Lung (tissue), 12 donors: ENCODE measurements around the gene GRAMD1B. TPM values are rescaled to one million over a fixed set of nuclear protein-coding genes. Genes with fewer than 3 reads are reported as not detected.
"Not testable (repeated sequence)": the region's sequence is repeated elsewhere in the genome, so short reads cannot be mapped to it uniquely, and the experiment has no call there.

Experiments used
- ATAC-seq: fragments of 200-7000 bp; cut with Tn5 transposase; one replicate; pipeline ENCODE4 v1.9.1; 2020; ENCODE audit warnings: moderate number of reproducible peaks; ENCODE audit not compliant: insufficient read depth, low FRiP score
- DNase-seq, 3 donors: peaks; one replicate each; pipeline ENCODE4 v3.0.0-alpha.2; 2013 to 2017
- H3K27ac ChIP-seq, 2 donors: one replicate each; pipeline ENCODE4 v1.5.1; 2013; ENCODE audit warnings: mild to moderate bottlenecking in 2 of 2, moderate library complexity in 2 of 2, control low read depth in 1 of 2, inconsistent platforms in 1 of 2, low read depth in 1 of 2, low read length in 1 of 2
- H3K27me3 ChIP-seq, 3 donors: one replicate each; pipeline ENCODE4 v1.5.1; 2013; ENCODE audit warnings: low read length in 2 of 3; ENCODE audit not compliant: control insufficient read depth in 3 of 3, insufficient read depth in 3 of 3
- H3K36me3 ChIP-seq, 4 donors: one replicate each; pipeline ENCODE4 v1.5.1; 2013; ENCODE audit warnings: low read length in 4 of 4, mild to moderate bottlenecking in 1 of 4, moderate library complexity in 1 of 4; ENCODE audit not compliant: control insufficient read depth in 4 of 4, insufficient read depth in 4 of 4
- H3K4me1 ChIP-seq, 5 donors: one replicate each; pipeline ENCODE4 v1.5.1; 2013; ENCODE audit warnings: low read length in 5 of 5, mild to moderate bottlenecking in 2 of 5, moderate library complexity in 1 of 5; ENCODE audit not compliant: control insufficient read depth in 5 of 5, insufficient read depth in 5 of 5
- H3K4me3 ChIP-seq: one replicate; pipeline ENCODE4 v1.5.1; 2013; ENCODE audit warnings: mild to moderate bottlenecking, control low read depth, moderate library complexity
- H3K9ac ChIP-seq, 2 donors: one replicate each; pipeline ENCODE4 v1.5.1; 2013; ENCODE audit warnings: low read length in 2 of 2, control low read depth in 1 of 2; ENCODE audit not compliant: insufficient read depth in 1 of 2
- H3K9me3 ChIP-seq, 4 donors: one replicate each; pipeline ENCODE4 v1.5.1; 2013; ENCODE audit warnings: low read length in 3 of 4, mild to moderate bottlenecking in 1 of 4, moderate library complexity in 1 of 4; ENCODE audit not compliant: control insufficient read depth in 4 of 4, insufficient read depth in 3 of 4
- WGBS, 2 donors: extraction: QIAGEN DNeasy Blood & Tissue Kit; methylation state at CpG; one replicate each; pipeline ENCODE4 v1.1.7; 2013; 5-methylcytosine and 5-hydroxymethylcytosine counted together
- polyA plus RNA-seq, 2 donors: library from polyadenylated mRNA; stranded (reverse); fragments of 200-250 nt; gene quantifications; one replicate each; pipeline ENCODE4 v1.2.1, GENCODE V29; 2013
- total RNA-seq, 2 donors: library from RNA; depleted of rRNA in 1 of 2; stranded (reverse); fragments of >200 nt in 1 of 2; gene quantifications; one replicate each; pipeline ENCODE4 v1.2.1, GENCODE V29; 2014 to 2021
- TF ChIP-seq, protein P1 (sequence below): IDR thresholded peaks from 2 replicates; pipeline ENCODE4 v1.5.1; 2012; ENCODE audit warnings: mild to moderate bottlenecking; ENCODE audit errors: control extremely low read depth, extremely low read depth
- donor health status: control.
- donor health status: control.
- donor health status: Bipolar disorder and iron deficiency.
- donor health status: healthy.
- donor health status: DM: yes; HTN: yes; CAD: no.

The GRAMD1B gene
- total and polyA plus RNA-seq, 4 donors = 1.4 to 6.0 (median 3.3) TPM

- DNase-seq (no peak), ATAC-seq (no peak)
- Histone ChIP-seq H3K36me3 (no peaks in the 10 kb centered on the region), H3K4me3 (no peak overlapping the region), H3K27me3 (no peaks in the 10 kb centered on the region), H3K9me3 (peaks cover 0 to 2% (median 0%) of the 10 kb centered on the region in 4 donors), H3K4me1 (peaks cover 0 to 4% (median 0%) of the 10 kb centered on the region in 5 donors), H3K9ac (no peak overlapping the region), H3K27ac (no peak overlapping the region)
- WGBS, 2 donors = 72 to 76% methylated on average over 7 of the region's 7 CpGs
- TF ChIP-seq, protein P1, sequence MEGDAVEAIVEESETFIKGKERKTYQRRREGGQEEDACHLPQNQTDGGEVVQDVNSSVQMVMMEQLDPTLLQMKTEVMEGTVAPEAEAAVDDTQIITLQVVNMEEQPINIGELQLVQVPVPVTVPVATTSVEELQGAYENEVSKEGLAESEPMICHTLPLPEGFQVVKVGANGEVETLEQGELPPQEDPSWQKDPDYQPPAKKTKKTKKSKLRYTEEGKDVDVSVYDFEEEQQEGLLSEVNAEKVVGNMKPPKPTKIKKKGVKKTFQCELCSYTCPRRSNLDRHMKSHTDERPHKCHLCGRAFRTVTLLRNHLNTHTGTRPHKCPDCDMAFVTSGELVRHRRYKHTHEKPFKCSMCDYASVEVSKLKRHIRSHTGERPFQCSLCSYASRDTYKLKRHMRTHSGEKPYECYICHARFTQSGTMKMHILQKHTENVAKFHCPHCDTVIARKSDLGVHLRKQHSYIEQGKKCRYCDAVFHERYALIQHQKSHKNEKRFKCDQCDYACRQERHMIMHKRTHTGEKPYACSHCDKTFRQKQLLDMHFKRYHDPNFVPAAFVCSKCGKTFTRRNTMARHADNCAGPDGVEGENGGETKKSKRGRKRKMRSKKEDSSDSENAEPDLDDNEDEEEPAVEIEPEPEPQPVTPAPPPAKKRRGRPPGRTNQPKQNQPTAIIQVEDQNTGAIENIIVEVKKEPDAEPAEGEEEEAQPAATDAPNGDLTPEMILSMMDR = no peak
These were observed 138.3 kb downstream of the GRAMD1B start for GRCh38 chr11:123568367-123568870.

DNA sequence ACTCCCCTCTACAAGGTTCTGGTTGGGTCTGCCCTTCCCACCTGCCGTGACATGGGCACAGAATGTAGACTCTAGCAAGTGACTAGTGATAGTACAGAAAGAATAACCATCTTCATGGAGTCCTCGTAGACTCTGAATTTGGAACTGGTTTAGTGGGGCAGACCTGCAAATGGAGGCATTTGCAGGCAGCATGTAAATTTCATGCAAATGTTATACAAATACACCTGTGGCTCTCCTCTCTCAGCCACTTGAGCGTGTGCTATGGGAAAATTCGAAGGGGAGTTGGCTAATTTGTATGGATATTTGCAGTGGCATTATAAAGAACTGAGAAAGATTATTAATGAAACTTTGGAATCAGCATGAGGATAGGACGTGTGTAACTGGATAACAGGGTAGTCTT is 139.3 kb downstream of the GRAMD1B start:
- Histone ChIP-seq H3K4me1 (peaks cover 0 to 4% (median 0%) of the 10 kb centered on the region in 5 donors), H3K9ac (no peak overlapping the region), H3K4me3 (no peak overlapping the region), H3K27ac (no peak overlapping the region), H3K36me3 (no peaks in the 10 kb centered on the region), H3K27me3 (no peaks in the 10 kb centered on the region), H3K9me3 (peaks cover 0 to 2% (median 0%) of the 10 kb centered on the region in 4 donors)
- ATAC-seq (no peak), DNase-seq (no peak)
- TF ChIP-seq, protein P1 = no peak
- WGBS, 2 donors = 90 to 95% methylated on average over 5 of the region's 5 CpGs

DNA sequence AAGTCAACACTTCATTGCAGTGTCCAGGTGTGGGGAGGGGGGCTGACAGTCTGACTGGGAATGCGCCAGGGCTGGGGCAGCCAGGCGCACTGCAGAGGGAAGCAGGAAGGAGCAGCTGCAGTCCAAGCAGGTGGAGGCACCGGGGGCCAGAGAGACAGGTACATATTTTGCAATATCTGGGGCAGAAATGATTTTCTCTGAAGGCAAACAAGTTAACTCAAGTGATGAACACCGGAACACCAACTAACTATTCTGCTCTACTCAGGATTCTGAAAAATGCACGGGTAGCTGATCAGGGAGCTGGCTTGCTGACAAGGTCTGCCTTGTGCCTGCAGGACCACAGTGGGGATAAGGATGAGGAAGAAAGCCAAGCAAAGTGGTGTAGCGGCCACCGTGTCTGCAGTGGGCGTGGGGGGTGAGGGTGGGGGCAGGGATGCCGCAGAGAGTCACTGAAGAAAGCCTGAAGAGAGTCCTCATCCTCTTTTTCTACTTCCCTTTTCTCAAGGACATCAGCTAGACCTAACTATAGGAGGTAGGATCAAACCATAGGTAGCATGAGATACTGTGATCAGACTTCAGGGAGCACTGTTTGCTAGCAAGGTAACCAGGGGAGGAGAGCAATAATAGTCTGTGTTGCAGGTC is 141.0 kb downstream of the GRAMD1B start:
- Histone ChIP-seq H3K4me1 (peaks cover 0 to 4% (median 0%) of the 10 kb centered on the region in 5 donors), H3K27ac (no peak overlapping the region), H3K27me3 (peaks cover 0 to under 1% (median 0%) of the 10 kb centered on the region in 3 donors), H3K9me3 (peaks cover 0 to 2% (median 0%) of the 10 kb centered on the region in 4 donors), H3K4me3 (no peak overlapping the region), H3K9ac (no peak overlapping the region), H3K36me3 (no peaks in the 10 kb centered on the region)
- TF ChIP-seq, protein P1 = no peak
- WGBS, 2 donors = 50 to 62% methylated on average over 9 of the region's 9 CpGs
- ATAC-seq (no peak), DNase-seq (no peak)

DNA sequence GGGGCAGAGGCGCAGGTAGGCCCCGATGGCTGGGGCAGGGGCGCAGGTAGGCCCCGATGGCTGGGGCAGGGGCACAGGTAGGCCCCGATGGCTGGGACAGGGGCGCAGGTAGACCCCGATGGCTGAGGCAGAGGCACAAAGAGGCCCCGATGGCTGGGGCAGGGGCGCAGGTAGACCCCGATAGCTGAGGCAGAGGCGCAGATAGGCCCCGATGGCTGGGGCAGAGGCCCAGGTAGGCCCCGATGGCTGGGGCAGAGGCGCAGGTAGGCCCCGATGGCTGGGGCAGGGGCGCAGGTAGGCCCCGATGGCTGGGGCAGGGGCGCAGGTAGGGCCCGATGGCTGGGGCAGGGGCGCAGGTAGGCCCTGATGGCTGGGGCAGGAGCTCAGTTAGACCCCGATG is 142.7 kb downstream of the GRAMD1B start:
- not testable (repeated sequence) for DNase-seq, ATAC-seq, H3K9ac ChIP-seq, H3K9me3 ChIP-seq, H3K27ac ChIP-seq, H3K27me3 ChIP-seq, H3K36me3 ChIP-seq, H3K4me3 ChIP-seq, H3K4me1 ChIP-seq
- WGBS, 2 donors = 97 to 98% methylated on average over 21 of the region's 21 CpGs
